ENCODE measurements around the gene PDE11A. TPM values are rescaled to one million over a fixed set of nuclear protein-coding genes. Genes with fewer than 3 reads are reported as not detected.
A peak's percentile ranks its signal among the peaks of the same experiment; 100 is the strongest.

PDE11A gene
- total and polyA plus RNA-seq, 2 experiments from 2014 or later = 0.08 to 0.73 TPM

- H3K36me3 ChIP-seq (ENCODE audit: insufficient read depth) = no peaks in the 10 kb centered on the region
- Mint-ChIP-seq H3K9me3 (no peaks in the 10 kb centered on the region), H3K27ac (no peak overlapping the region), H3K36me3 (ENCODE audit: low read depth) (no peaks in the 10 kb centered on the region), H3K4me3 (no peak overlapping the region), H3K27me3 (ENCODE audit: insufficient read depth, low read depth, poor library complexity) (peaks cover 5% of the 10 kb centered on the region), H3K4me1 (peaks cover 7% of the 10 kb centered on the region; the same call in 2 of the 3 replicates)
- no peak overlapping the region for H3K4me2 ChIP-seq
- ATAC-seq (peak; percentile 86), DNase-seq (ENCODE audit: low spot score) (peak; percentile 41)
- TF ChIP-seq ZNF331 (CRISPR knock-in tag; IDR thresholded peaks at IDR 0.05; ENCODE audit: low read depth) (no peak), STAT1 (IDR thresholded peaks at IDR 0.05; ENCODE audit: unreplicated experiment) (no peak), ZNF462 (CRISPR knock-in tag; IDR thresholded peaks at IDR 0.05) (no peak), POLR2AphosphoS5 (IDR thresholded peaks at IDR 0.05; ENCODE audit: low read depth) (no peak), CTCF (conservative IDR thresholded peaks at IDR 0.05; ENCODE audit: low read depth in 2 of 2) (no peak), CREB1 (CRISPR knock-in tag; IDR thresholded peaks at IDR 0.05; ENCODE audit: low read depth) (no peak), REST (IDR thresholded peaks at IDR 0.05; ENCODE audit: unreplicated experiment) (no peak)
- no peaks in the 10 kb centered on the region; the same call in 1 of the 2 replicates for H3K9me2 ChIP-seq (ENCODE audit: insufficient read depth)
- no peak overlapping the region for H3K4me3 ChIP-seq
- 0 out of 2 replicates have a peak, but pooled peaks cover 6% of the 10 kb centered on the region for H3K4me1 ChIP-seq (ENCODE audit: insufficient read depth)
- H3F3A ChIP-seq (replicated peaks; ENCODE audit: low read depth) = no peaks in the 10 kb centered on the region
- no peaks in the 10 kb centered on the region; the same call in 1 of the 2 replicates for H4K20me1 ChIP-seq (replicated peaks; ENCODE audit: insufficient read depth)
- no peak overlapping the region for H3K27ac ChIP-seq (ENCODE audit: low read depth)
- 0 out of 2 replicates have a peak overlapping the region, but pooled peaks have one; percentile 2 for H2AFZ ChIP-seq
- no peaks in the 10 kb centered on the region for H3K27me3 ChIP-seq (ENCODE audit: insufficient read depth)
- H3K79me2 ChIP-seq (replicated peaks; ENCODE audit: insufficient read depth) = no peaks in the 10 kb centered on the region
These were observed 381.4 kb downstream of the PDE11A start for GRCh38 chr2:177691177-177691576.
